ENCODE data around the gene ERICH3. TPM values are rescaled to one million over a fixed set of nuclear protein-coding genes. Genes with fewer than 3 reads are reported as not detected.

Gene ERICH3
- total and polyA plus RNA-seq, 4 donors: 3.0 to 20.7 (median 11.2) TPM

DNA sequence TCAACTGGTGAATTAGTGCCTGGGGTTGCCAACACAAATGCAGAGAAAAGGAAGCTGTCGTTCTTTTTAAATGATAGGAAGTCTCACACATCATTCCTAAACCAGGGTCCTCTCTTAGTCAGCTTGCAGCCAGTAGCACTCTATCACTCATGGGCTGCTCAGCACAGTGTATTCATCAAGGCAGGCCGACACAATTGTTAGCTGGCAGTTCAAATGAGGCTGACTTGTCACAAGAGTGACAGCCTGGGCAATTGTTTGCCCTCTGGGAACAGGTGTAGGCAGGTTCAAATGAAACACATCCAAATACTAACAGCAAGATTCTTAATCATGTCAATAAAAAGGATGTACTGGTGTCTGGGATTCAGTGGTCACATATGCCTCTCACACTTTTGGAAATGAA, 76.9 kb downstream of the ERICH3 start:
- Histone ChIP-seq H3K4me1 (ENCODE audit: control insufficient read depth in 5 of 5, insufficient read depth in 5 of 5, low read length in 5 of 5) (no peaks in the 10 kb centered on the region), H3K27ac (ENCODE audit: low read depth in 1 of 2, low read length in 1 of 2) (no peak overlapping the region), H3K9ac (ENCODE audit: insufficient read depth in 1 of 2, low read length in 2 of 2) (no peak overlapping the region), H3K36me3 (ENCODE audit: control insufficient read depth in 4 of 4, insufficient read depth in 4 of 4, low read length in 4 of 4) (no peaks in the 10 kb centered on the region), H3K4me3 (no peak overlapping the region), H3K27me3 (ENCODE audit: control insufficient read depth in 3 of 3, insufficient read depth in 3 of 3, low read length in 2 of 3) (no peaks in the 10 kb centered on the region), H3K9me3 (ENCODE audit: control insufficient read depth in 4 of 4, insufficient read depth in 3 of 4, low read length in 3 of 4) (no peaks in the 10 kb centered on the region)
- 44 to 68% methylated on average over 2 of the region's 2 CpGs for WGBS, 2 donors
- TF ChIP-seq, protein P1, sequence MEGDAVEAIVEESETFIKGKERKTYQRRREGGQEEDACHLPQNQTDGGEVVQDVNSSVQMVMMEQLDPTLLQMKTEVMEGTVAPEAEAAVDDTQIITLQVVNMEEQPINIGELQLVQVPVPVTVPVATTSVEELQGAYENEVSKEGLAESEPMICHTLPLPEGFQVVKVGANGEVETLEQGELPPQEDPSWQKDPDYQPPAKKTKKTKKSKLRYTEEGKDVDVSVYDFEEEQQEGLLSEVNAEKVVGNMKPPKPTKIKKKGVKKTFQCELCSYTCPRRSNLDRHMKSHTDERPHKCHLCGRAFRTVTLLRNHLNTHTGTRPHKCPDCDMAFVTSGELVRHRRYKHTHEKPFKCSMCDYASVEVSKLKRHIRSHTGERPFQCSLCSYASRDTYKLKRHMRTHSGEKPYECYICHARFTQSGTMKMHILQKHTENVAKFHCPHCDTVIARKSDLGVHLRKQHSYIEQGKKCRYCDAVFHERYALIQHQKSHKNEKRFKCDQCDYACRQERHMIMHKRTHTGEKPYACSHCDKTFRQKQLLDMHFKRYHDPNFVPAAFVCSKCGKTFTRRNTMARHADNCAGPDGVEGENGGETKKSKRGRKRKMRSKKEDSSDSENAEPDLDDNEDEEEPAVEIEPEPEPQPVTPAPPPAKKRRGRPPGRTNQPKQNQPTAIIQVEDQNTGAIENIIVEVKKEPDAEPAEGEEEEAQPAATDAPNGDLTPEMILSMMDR (IDR thresholded peaks at IDR 0.05; ENCODE audit: control extremely low read depth, extremely low read depth): no peak
- no peak for DNase-seq
- no peak for ATAC-seq (ENCODE audit: insufficient read depth, low FRiP score)

DNA sequence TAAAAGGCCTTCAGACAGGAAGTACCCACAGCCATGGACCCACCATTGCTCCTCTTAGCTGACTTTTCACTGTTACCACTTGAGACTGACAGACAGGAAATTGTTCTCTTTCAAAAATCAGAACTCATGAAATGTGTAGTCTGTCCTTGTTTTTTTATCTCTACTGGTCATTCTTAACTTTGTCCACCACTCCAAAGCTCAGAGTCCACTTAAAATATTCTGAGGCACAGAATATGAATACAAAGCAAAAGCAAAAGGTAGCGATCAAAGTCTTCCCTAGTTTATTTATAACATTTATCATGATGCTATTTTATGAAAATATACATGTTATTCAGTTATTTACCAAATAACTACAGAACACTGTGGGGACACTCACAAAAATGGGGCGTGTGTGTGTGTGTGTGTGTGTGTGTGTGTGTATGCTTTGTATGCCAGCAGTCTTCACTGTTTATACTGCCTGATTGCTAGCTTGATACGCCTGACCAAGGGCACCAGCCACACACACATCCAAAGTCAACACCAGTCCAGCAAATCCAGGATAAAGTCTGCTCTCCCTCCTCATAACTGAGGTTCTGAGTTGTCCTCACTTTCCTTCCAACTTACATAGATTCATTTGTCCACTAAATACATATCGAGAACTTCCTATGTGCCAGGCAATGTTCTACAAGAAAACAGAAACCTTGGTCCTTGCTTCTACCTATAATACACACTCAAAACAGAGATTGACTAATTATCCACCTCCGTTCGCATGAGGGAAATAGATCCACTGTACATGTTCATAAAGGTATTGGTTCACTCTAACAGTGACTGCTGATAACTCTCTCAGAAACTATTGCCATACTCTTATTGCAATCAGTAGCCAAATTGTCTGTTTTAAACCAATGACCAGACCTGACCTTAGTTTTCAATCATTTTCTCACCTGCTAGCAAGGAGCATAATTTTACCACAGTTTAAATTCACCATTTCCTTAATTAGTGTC, 79.4 kb downstream of the ERICH3 start:
- no peaks in the 10 kb centered on the region for H3K36me3 ChIP-seq (ENCODE audit: control insufficient read depth in 4 of 4, insufficient read depth in 4 of 4, low read length in 4 of 4)

DNA sequence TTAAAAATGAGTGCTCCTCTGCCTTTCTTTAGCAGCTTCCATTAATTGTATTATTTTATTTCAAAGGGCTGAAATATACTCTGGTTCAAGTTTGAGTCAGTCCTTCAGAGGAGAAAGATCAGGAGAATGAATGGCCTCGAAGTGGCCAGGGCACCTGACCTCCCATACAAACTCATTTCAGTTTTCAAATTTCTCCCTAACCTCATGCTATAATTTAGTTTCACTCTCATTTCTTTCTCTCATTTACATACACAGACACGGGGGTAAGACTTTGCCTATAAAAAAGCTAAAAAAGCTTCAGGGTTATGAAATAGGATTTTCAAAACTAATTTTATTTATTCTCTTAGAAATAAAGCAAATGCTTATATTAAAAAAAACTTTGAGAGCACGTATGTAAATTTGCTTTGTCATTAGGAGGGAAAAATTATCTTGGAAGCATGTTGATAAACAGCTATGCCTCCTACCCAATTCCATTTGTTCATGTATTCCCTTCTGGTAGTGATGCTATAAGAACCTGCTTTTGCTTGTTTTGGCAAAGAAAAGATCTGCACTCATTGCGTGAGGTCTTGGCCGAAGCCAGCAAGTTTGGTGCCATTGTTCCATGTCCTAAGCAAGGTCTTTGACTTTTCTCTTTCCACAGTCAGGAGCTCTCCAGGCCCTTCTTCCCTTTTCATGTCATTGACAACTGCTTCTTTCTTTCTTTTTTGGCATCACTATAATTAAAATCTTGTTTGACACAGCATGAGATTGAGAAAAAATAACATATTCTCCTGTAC, 80.8 kb downstream of the ERICH3 start:
- H3K4me1 ChIP-seq (ENCODE audit: control insufficient read depth in 5 of 5, insufficient read depth in 5 of 5, low read length in 5 of 5): no peaks in the 10 kb centered on the region
- WGBS, 2 donors: 76 to 82% methylated on average over 5 of the region's 5 CpGs
- H3K27ac ChIP-seq (ENCODE audit: low read depth in 1 of 2, low read length in 1 of 2): no peak overlapping the region
- no peak overlapping the region for H3K9ac ChIP-seq (ENCODE audit: insufficient read depth in 1 of 2, low read length in 2 of 2)
- TF ChIP-seq, protein P1 (IDR thresholded peaks at IDR 0.05; ENCODE audit: control extremely low read depth, extremely low read depth): no peak
- no peaks in the 10 kb centered on the region for H3K36me3 ChIP-seq (ENCODE audit: control insufficient read depth in 4 of 4, insufficient read depth in 4 of 4, low read length in 4 of 4)
- DNase-seq (no peak), ATAC-seq (ENCODE audit: insufficient read depth, low FRiP score) (no peak)
- no peaks in the 10 kb centered on the region for H3K27me3 ChIP-seq (ENCODE audit: control insufficient read depth in 3 of 3, insufficient read depth in 3 of 3, low read length in 2 of 3)
- no peaks in the 10 kb centered on the region for H3K9me3 ChIP-seq (ENCODE audit: control insufficient read depth in 4 of 4, insufficient read depth in 3 of 4, low read length in 3 of 4)
- no peak overlapping the region for H3K4me3 ChIP-seq

More for the DNA sequence above, 79.4 kb downstream of the ERICH3 start:
- Histone ChIP-seq H3K4me3 (no peak overlapping the region), H3K27me3 (ENCODE audit: control insufficient read depth in 3 of 3, insufficient read depth in 3 of 3, low read length in 2 of 3) (no peaks in the 10 kb centered on the region), H3K4me1 (ENCODE audit: control insufficient read depth in 5 of 5, insufficient read depth in 5 of 5, low read length in 5 of 5) (no peaks in the 10 kb centered on the region), H3K9ac (ENCODE audit: insufficient read depth in 1 of 2, low read length in 2 of 2) (no peak overlapping the region), H3K27ac (ENCODE audit: low read depth in 1 of 2, low read length in 1 of 2) (no peak overlapping the region), H3K9me3 (ENCODE audit: control insufficient read depth in 4 of 4, insufficient read depth in 3 of 4, low read length in 3 of 4) (no peaks in the 10 kb centered on the region)
- DNase-seq: no peak
- ATAC-seq (ENCODE audit: insufficient read depth, low FRiP score): no peak
- TF ChIP-seq, protein P1 (IDR thresholded peaks at IDR 0.05; ENCODE audit: control extremely low read depth, extremely low read depth): no peak
- WGBS, 2 donors: 85 to 86% methylated on average over 6 of the region's 6 CpGs
